ENCODE results near the gene GPRIN2. TPM values are rescaled to one million over a fixed set of nuclear protein-coding genes. Genes with fewer than 3 reads are reported as not detected.

The GPRIN2 gene
- total RNA-seq, 1 donor from 2014 or later: not detected

GRCh38 chr10:46524472-46525176, 31.8 kb downstream of the GPRIN2 start:
- H3K4me3 ChIP-seq: no peak overlapping the region
- H3K36me3 ChIP-seq: no peaks in the 10 kb centered on the region
- H3K9me3 ChIP-seq (replicated peaks): no peaks in the 10 kb centered on the region
- H3K27me3 ChIP-seq (ENCODE audit: low read depth): peaks cover 54% of the 10 kb centered on the region
- DNase-seq: peak; percentile 18
- no peak for TF ChIP-seq CTCF (IDR thresholded peaks at IDR 0.05; ENCODE audit: borderline replicate concordance)
- peaks cover 7% of the 10 kb centered on the region for H3K4me1 ChIP-seq
- H3K27ac ChIP-seq (replicated peaks): no peak overlapping the region
- intact Hi-C loops (cut with micrococcal nuclease): no loop called here

DNA sequence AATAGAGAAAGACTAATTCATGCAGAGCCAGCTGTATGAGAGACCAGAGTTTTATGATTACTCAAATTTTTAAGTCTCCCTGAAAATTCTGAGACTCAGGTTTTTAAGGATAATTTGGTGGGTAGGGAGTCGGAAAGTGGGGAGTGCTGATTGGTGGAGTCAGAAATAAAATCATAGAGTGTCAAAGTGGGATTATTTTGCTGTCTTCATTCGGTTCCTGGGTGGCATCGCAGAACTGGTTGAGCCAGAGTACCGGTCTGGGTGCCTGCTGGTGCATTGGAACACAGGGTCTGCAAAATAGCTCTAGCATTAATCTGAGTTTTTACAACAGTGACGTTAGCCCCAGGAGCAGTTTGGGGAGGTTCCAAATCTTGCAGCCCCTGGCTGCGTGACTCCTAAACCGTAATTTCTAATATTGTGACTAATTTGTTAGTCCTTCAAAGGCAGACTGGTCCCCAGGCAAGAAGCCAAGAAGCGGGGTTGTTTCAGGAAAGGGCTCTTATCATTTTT, 32.4 kb downstream of the GPRIN2 start:
- DNase-seq: peak; percentile 12
- intact Hi-C loops (cut with micrococcal nuclease): no loop called here
- H3K27ac ChIP-seq (replicated peaks): no peak overlapping the region
- peaks cover 55% of the 10 kb centered on the region for H3K27me3 ChIP-seq (ENCODE audit: low read depth)
- H3K9me3 ChIP-seq (replicated peaks): no peaks in the 10 kb centered on the region
- peaks cover 7% of the 10 kb centered on the region for H3K4me1 ChIP-seq
- TF ChIP-seq CTCF (IDR thresholded peaks at IDR 0.05; ENCODE audit: borderline replicate concordance): no peak
- H3K36me3 ChIP-seq: no peaks in the 10 kb centered on the region
- H3K4me3 ChIP-seq: no peak overlapping the region

GRCh38 chr10:46523119-46523961, 33.1 kb downstream of the GPRIN2 start:
- Histone ChIP-seq H3K36me3 (no peaks in the 10 kb centered on the region), H3K9me3 (replicated peaks) (no peaks in the 10 kb centered on the region), H3K27me3 (ENCODE audit: low read depth) (peaks cover 49% of the 10 kb centered on the region), H3K4me3 (no peak overlapping the region), H3K4me1 (peaks cover 7% of the 10 kb centered on the region), H3K27ac (replicated peaks) (no peak overlapping the region)
- DNase-seq: peak; percentile 19
- intact Hi-C loops (cut with micrococcal nuclease): no loop called here
- no peak for TF ChIP-seq CTCF (IDR thresholded peaks at IDR 0.05; ENCODE audit: borderline replicate concordance)

- Histone ChIP-seq H3K27me3 (ENCODE audit: low read depth) (peaks cover 45% of the 10 kb centered on the region), H3K4me3 (no peak overlapping the region), H3K9me3 (replicated peaks) (no peaks in the 10 kb centered on the region), H3K4me1 (peaks cover 7% of the 10 kb centered on the region), H3K27ac (replicated peaks) (no peak overlapping the region), H3K36me3 (no peaks in the 10 kb centered on the region)
- no peak for TF ChIP-seq CTCF (IDR thresholded peaks at IDR 0.05; ENCODE audit: borderline replicate concordance)
- intact Hi-C loops (cut with micrococcal nuclease): no loop called here
- DNase-seq: no peak
Measured at GRCh38 chr10:46522295-46523118, 34.0 kb downstream of the GPRIN2 start.

GRCh38 chr10:46520941-46521340, 35.5 kb downstream of the GPRIN2 start:
- Histone ChIP-seq H3K9me3 (replicated peaks) (no peaks in the 10 kb centered on the region), H3K4me1 (peaks cover 7% of the 10 kb centered on the region), H3K27ac (replicated peaks) (no peak overlapping the region), H3K27me3 (ENCODE audit: low read depth) (peaks cover 50% of the 10 kb centered on the region), H3K36me3 (no peaks in the 10 kb centered on the region), H3K4me3 (no peak overlapping the region)
- TF ChIP-seq CTCF (IDR thresholded peaks at IDR 0.05; ENCODE audit: borderline replicate concordance): no peak
- intact Hi-C loops (cut with micrococcal nuclease): no loop called here
- DNase-seq: peak; percentile 17

Measured in left ventricle myocardium inferior (tissue), 1 donor.